CD4-positive, alpha-beta T cell treated with Interleukin-6 for 4 hours (primary cell): Measurements from ENCODE around the gene CHD3.

Experiments used
- DNase-seq: peaks from one replicate; pipeline ENCODE4 v3.0.0-alpha.2; 2020; ENCODE audit warnings: mixed read lengths

CHD3 gene

GRCh38 chr17:7875804-7876370, 12.7 kb upstream of the CHD3 start:
- DNase-seq: no peak

GRCh38 chr17:7878234-7878633, 10.4 kb upstream of the CHD3 start:
- no peak for DNase-seq

- DNase-seq: no peak
Measured at GRCh38 chr17:7880076-7880868, 8.3 kb upstream of the CHD3 start.

GRCh38 chr17:7881276-7882054, 7.1 kb upstream of the CHD3 start:
- DNase-seq: peak; percentile 49

- no peak for DNase-seq
Measured at GRCh38 chr17:7882068-7882467, 6.5 kb upstream of the CHD3 start.

- no peak for DNase-seq
Measured at GRCh38 chr17:7882629-7883028, 6.0 kb upstream of the CHD3 start.

GRCh38 chr17:7883781-7884386, 4.7 kb upstream of the CHD3 start:
- peak; percentile 30 for DNase-seq

- DNase-seq: peak; percentile 64
Measured at GRCh38 chr17:7884581-7885366, 3.8 kb upstream of the CHD3 start.

- DNase-seq: peak; percentile 54
Measured at GRCh38 chr17:7885367-7886226, 3.0 kb upstream of the CHD3 start.

GRCh38 chr17:7886227-7887037, 2.2 kb upstream of the CHD3 start:
- peak; percentile 76 for DNase-seq

- no peak for DNase-seq
Measured at GRCh38 chr17:7887038-7887481, 1.5 kb upstream of the CHD3 start.

- DNase-seq: peak; percentile 95
Measured at GRCh38 chr17:7887482-7888183, 956 bp upstream of the CHD3 start.

GRCh38 chr17:7889166-7889955, 772 bp downstream of the CHD3 start:
- peak; percentile 58 for DNase-seq

- DNase-seq: no peak
Measured at GRCh38 chr17:7893187-7893880, 4.7 kb downstream of the CHD3 start.

- no peak for DNase-seq
Measured at GRCh38 chr17:7894226-7894625, 5.6 kb downstream of the CHD3 start.

- DNase-seq: no peak
Measured at GRCh38 chr17:7894866-7895265, 6.3 kb downstream of the CHD3 start.

GRCh38 chr17:7897090-7897489, 8.5 kb downstream of the CHD3 start:
- DNase-seq: no peak

- DNase-seq: peak; percentile 17
Measured at GRCh38 chr17:7897773-7898172, 9.2 kb downstream of the CHD3 start.
